Activated CD8-positive, alpha-beta memory T cell treated with anti-CD3 and anti-CD28 coated beads for 36 hours (primary cell): ENCODE measurements around the gene THY1. TPM values are rescaled to one million over a fixed set of nuclear protein-coding genes. Genes with fewer than 3 reads are reported as not detected.
"Not testable (repeated sequence)": the region's sequence is repeated elsewhere in the genome, so short reads cannot be mapped to it uniquely, and the experiment has no call there.

Source experiments
- CTCF ChIA-PET: fragments of 350-600 bp; sonication (Branson Sonifier 250); formaldehyde crosslinking; loops from one replicate; lab custom pipeline; 2021; ENCODE audit warnings: antibody characterized with exemption; lab: Charles Lee
- POLR2A ChIA-PET: fragments of 350-600 bp; sonication (Branson Sonifier 250); formaldehyde crosslinking; loops from one replicate; lab custom pipeline; 2021; ENCODE audit warnings: antibody characterized with exemption; lab: Charles Lee
- total RNA-seq, 2 experiments: library from RNA; stranded (reverse); gene quantifications; one replicate each; pipeline ENCODE4 v1.2.3, GENCODE V29; 2021

The THY1 gene
- total RNA-seq, 2 experiments from 2014 or later, result 0.30 to 0.36 TPM

DNA sequence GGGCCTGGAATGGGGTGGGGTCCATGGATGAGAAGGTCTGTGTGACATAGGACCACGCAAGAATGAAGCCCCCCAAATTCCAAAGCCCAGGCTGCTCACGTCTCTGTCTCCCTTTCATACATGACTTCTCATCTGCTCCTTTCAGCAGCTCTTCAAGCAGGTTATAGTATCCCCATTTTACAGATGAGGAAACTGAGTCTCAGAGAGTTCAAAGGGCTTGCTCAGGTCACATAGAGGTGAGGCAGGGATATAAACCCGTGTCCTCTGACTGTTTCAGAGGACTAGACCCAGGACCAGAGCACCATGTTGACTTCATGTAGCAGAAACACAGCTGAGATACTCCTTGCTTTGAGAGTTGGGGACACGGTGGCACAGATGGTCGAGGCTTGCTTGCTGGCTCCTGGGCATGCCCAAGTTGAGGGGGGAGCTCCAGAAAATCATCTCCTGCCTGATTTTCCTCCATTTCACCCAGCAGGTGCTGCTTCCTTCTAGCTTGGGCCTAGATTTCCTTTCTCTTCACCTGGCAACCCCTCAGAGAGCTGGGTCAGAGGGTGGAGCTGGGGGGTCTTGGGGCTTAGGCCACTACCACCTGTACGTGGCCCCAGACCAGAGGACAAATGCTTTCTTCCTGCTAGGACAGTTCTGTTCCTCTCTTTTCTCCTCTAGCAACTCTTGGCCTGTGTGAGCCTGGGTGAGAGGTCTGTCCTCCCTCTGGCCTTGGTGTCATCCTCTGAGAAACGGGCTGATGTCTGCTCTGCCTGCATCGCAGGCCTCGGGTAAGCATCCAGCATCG is 24.1 kb upstream of the THY1 start:
- ChIA-PET CTCF (interaction anchor here (1.1 to 1.5 kb wide), 2 partner anchors 28 to 40 kb away, joined by 3 to 6 read pairs; no protein-coding TSS in a partner anchor), POLR2A (no interaction called here)

GRCh38 chr11:119446434-119446833 is 23.5 kb upstream of the THY1 start:
- ChIA-PET POLR2A (no interaction called here), CTCF (interaction anchor here (1.1 kb wide), 1 partner anchor 39 kb away, joined by 3 read pairs; no protein-coding TSS in a partner anchor)

DNA sequence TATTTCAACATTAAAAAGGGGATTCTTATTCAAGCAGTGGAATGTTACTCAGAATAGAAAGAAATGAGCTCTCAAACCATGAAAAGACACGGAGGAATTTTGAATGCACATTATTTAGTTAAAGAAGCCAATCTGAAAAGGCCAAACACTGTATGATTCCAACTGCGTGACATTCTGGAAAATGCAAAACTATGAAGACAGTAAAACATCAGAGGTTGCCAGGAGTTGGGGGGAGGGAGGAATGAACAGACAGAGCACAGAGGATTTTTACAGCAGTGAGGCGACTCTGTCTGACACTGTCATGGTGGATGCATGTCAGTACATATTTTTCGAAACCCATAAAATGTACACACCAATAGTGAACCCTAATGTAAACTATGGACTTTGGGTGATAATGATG is 22.9 kb upstream of the THY1 start:
- ChIA-PET CTCF (interaction anchor here (1.0 to 1.1 kb wide), 2 partner anchors 29 to 39 kb away, joined by 3 read pairs; no protein-coding TSS in a partner anchor), POLR2A (no interaction called here)

GRCh38 chr11:119445379-119445778 is 22.4 kb upstream of the THY1 start:
- POLR2A ChIA-PET, result no interaction called here
- CTCF ChIA-PET, result interaction anchor here (1.0 to 1.2 kb wide), 3 partner anchors 30 to 38 kb away, joined by 3 read pairs; no protein-coding TSS in a partner anchor

- ChIA-PET CTCF (no interaction called here), POLR2A (no interaction called here)
Observed at GRCh38 chr11:119441898-119442243, 18.9 kb upstream of the THY1 start.

DNA sequence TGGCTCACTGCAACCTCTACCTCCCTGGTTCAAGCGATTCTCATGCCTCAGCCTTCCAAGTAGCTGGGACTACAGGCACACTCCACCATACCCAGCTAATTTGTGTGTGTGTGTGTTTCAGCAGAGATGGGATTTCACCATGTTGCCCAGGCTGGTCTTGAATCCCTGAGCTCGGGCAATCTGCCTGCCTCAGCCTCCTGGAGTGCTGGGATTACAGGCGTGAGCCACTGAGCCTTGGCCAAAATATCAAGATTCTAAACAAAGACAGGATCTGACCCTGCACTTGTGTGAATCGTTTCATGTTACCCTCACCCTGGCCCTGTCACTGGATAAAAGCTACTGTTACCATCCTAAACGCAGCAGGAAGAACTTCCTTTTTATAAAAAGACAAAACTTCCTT is 15.6 kb upstream of the THY1 start:
- CTCF ChIA-PET, result interaction anchor here (1.2 kb wide), 1 partner anchor 36 kb away, joined by 3 read pairs; no protein-coding TSS in a partner anchor
- POLR2A ChIA-PET, result no interaction called here

DNA sequence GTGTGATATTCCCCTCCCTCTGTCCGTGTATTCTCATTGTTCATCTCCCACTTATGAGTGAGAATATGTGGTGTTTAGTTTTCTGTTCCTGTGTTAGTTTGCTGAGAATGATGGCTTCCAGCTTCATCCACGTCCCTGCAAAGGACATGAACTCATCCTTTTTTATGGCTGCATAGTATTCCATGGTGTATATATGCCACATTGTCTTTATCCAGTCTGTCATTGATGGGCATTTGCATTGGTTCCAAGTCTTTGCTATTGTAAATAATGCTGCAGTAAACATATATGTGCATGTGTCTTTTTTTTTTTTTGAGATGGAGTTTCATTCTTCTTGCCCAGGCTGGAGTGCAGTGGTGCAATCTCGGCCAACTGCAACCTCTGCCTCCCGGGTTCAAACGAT is 14.5 kb upstream of the THY1 start:
- CTCF ChIA-PET, POLR2A ChIA-PET: not testable (repeated sequence)

- POLR2A ChIA-PET, result no interaction called here
- CTCF ChIA-PET, result no interaction called here
Observed at GRCh38 chr11:119436711-119437110, 13.7 kb upstream of the THY1 start.

- POLR2A ChIA-PET, result no interaction called here
- CTCF ChIA-PET, result no interaction called here
Observed at GRCh38 chr11:119436093-119436492, 13.1 kb upstream of the THY1 start.

- ChIA-PET POLR2A (no interaction called here), CTCF (interaction anchor here (0.7 kb wide), 1 partner anchor 46 kb away, joined by 3 read pairs; no protein-coding TSS in a partner anchor)
Observed at GRCh38 chr11:119434591-119435330, 11.8 kb upstream of the THY1 start.

DNA sequence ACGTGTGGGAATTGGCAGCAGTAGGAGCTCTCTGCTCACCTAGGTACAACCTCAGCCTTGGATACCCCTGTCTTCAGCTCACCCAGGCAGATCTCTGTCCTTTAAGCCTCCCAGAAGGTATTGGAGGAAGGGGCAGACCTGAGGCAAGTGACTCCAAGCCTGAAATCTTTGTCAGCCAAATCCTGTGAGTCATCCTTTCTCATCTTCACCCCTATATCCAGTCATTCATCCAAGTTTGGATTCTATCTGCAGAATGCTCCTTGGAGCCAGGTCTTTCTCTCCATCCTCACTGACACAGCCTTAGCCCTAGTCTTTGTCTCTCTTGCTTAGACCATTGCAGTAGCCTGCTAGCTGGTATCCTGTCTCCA is 10.4 kb upstream of the THY1 start:
- CTCF ChIA-PET, result no interaction called here
- POLR2A ChIA-PET, result no interaction called here

GRCh38 chr11:119432484-119433357 is 9.7 kb upstream of the THY1 start:
- CTCF ChIA-PET, result interaction anchor here (1.0 kb wide), 1 partner anchor 42 kb away, joined by 4 read pairs; no protein-coding TSS in a partner anchor
- POLR2A ChIA-PET, result interaction anchor here (0.6 kb wide), 1 partner anchor 37 kb away, joined by 3 read pairs; no protein-coding TSS in a partner anchor

GRCh38 chr11:119431523-119431922 is 8.6 kb upstream of the THY1 start:
- POLR2A ChIA-PET, result no interaction called here

DNA sequence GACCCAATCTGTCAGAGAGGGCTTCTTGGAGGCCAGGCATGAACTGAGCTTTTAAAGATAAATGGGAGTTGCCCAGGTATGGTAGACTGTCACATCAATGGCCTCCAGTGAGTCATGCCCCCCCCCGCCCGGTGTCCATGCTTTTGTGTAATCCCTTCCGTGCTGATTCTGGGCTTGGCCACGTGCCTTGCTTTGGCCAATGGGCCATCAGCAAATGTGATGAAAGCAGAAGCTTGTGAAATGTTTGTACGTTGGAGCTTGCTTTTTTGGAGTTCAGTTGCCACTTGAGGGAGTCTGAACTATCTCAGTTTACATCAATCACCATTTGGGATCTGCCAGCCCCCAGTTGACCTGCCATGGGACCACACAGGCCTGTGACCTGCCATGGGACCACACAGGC is 4.3 kb upstream of the THY1 start:
- CTCF ChIA-PET, result no interaction called here
- POLR2A ChIA-PET, result no interaction called here

More at GRCh38 chr11:119431523-119431922, 8.6 kb upstream of the THY1 start:
- CTCF ChIA-PET, result no interaction called here

GRCh38 chr11:119426142-119426541 is 3.2 kb upstream of the THY1 start:
- ChIA-PET POLR2A (no interaction called here), CTCF (interaction anchor here (1.9 kb wide), 1 partner anchor 49 kb away, joined by 4 read pairs; no protein-coding TSS in a partner anchor)

DNA sequence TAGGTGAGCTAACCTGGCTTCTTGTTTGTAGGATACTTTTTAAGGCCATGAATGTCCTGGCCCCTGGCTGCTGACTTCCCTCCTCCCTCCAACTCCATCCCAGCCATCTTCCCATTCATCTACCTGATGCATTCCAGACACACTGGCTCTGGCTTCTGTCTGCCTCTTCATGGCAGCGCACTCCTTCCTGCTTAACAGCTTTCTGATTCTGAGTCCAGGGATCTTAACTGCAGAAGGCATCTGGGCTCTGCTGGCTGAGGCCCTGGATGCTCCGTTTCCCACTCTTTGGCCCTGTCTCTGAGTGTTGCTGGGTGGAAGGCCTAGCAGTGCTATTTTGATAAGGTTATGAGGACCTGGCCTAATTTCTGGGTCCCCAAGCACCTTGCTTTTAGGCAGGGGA is 1.8 kb upstream of the THY1 start:
- ChIA-PET CTCF (no interaction called here), POLR2A (no interaction called here)

DNA sequence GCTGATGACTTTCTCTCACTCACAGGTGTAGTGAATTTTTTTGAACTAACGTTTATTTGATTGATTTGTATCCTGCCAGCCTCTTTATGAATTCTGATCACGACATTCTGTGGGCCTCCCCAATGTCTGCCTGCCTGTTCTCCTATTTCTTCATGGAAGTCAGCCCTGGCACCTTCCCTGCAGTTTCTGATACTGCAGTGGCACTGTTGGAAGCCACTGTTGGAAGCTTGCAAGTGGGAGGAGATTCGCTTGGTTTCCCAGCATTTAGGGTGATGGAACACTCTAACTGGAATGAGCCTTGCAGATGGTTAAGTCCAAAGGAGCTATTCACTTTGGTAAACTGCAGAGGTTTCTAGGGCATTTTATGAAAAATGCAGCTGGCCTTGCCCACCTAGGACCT is 1.3 kb upstream of the THY1 start:
- ChIA-PET POLR2A (no interaction called here), CTCF (no interaction called here)

GRCh38 chr11:119423509-119424254 is 710 bp upstream of the THY1 start:
- POLR2A ChIA-PET, result no interaction called here
- CTCF ChIA-PET, result no interaction called here
